ENCODE data around the gene CCT6B. TPM values are rescaled to one million over a fixed set of nuclear protein-coding genes. Genes with fewer than 3 reads are reported as not detected.
A peak's percentile ranks its signal among the peaks of the same experiment; 100 is the strongest.
"Not testable (repeated sequence)": the region's sequence is repeated elsewhere in the genome, so short reads cannot be mapped to it uniquely, and the experiment has no call there.

The CCT6B gene
- total RNA-seq, 5 donors from 2014 or later (not counting 1 experiment from before 2014, with no cell fraction given): 1.3 to 3.2 (median 2.4) TPM

DNA sequence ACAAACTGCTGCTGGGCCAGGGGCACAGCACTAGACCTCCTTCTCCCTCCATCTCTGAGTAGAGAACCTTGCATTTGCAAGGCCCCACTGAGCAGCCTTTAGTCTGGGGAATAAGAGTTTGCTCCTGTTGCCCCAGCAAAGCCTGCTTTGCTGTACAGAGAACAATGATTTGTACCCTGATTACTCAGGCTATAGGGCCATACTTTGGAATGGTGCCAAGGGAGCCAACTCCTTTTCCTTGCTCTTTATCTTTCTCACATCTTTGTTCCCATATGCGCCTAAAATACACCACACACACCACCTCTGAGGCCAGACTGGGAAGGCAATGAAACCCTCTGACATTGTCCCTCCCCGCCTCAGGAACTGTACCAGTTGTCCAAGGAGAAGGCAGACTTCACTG is 40.3 kb upstream of the CCT6B start:
- Mint-ChIP-seq H3K36me3 (peaks cover 27% of the 10 kb centered on the region), H3K27me3 (no peaks in the 10 kb centered on the region), H3K9me3 (no peaks in the 10 kb centered on the region), H3K4me1 (peaks cover 6 to 7% (median 6%) of the 10 kb centered on the region in 3 donors), H3K27ac (peak overlapping the region; percentile 58 to 83), H3K4me3 (no peak overlapping the region)
- H3K4me3 ChIP-seq (ENCODE audit: control insufficient read depth in 1 of 2, extremely low read depth in 1 of 2, low read length in 1 of 2): no peak overlapping the region
- WGBS (ENCODE audit: insufficient coverage): no CpG with 5 or more reads among the region's 2 CpGs
- no peaks in the 10 kb centered on the region for H3K9me3 ChIP-seq
- CTCF ChIA-PET: no interaction called here
- no peaks in the 10 kb centered on the region for H3K27me3 ChIP-seq (replicated peaks in 1 of 2; ENCODE audit: control insufficient read depth in 2 of 2, extremely low read depth in 1 of 2, insufficient read depth in 2 of 2, low read length in 1 of 2)
- H3K36me3 ChIP-seq (ENCODE audit: control insufficient read depth in 2 of 2, extremely low read depth in 1 of 2, insufficient read depth in 1 of 2, low read length in 1 of 2): peaks cover 11 to 52% of the 10 kb centered on the region in 2 donors
- ATAC-seq (replicated peaks in 1 of 4) (no peak), DNase-seq (no peak)
- POLR2A ChIA-PET: no interaction called here
- H3K27ac ChIP-seq (ENCODE audit: low read length): no peak overlapping the region
- peaks cover 0 to 8% of the 10 kb centered on the region in 2 experiments for H3K4me1 ChIP-seq (ENCODE audit: control insufficient read depth in 1 of 2, extremely low read depth in 1 of 2, insufficient read depth in 2 of 2, low read length in 2 of 2)

DNA sequence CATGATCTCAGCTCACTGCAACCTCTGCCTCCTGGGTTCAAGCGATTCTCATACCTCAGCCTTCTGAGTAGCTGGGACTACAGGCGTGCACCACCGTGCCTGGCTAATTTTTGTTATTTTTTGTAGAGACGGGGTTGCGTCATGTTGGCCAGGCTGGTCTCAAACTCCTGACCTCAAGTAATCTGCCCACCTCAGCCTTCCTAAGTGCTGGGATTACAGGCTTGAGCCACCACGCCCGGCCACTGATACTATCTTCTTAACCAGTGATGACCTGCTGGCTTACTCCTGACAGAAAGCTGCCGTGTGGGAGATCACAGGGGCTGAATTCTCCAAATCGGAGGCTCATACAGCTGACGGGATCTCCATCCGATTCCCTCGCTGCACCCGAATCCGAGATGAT is 39.7 kb upstream of the CCT6B start:
- H3K27me3 Mint-ChIP-seq; H3K27ac ChIP-seq (ENCODE audit: low read length); H3K27me3 ChIP-seq (replicated peaks in 1 of 2; ENCODE audit: control insufficient read depth in 2 of 2, extremely low read depth in 1 of 2, insufficient read depth in 2 of 2, low read length in 1 of 2); H3K4me1 ChIP-seq (ENCODE audit: control insufficient read depth in 1 of 2, extremely low read depth in 1 of 2, insufficient read depth in 2 of 2, low read length in 2 of 2); ATAC-seq (replicated peaks in 1 of 4); H3K4me1 Mint-ChIP-seq; H3K9me3 ChIP-seq; POLR2A ChIA-PET; H3K4me3 Mint-ChIP-seq; H3K4me3 ChIP-seq (ENCODE audit: control insufficient read depth in 1 of 2, extremely low read depth in 1 of 2, low read length in 1 of 2); DNase-seq; H3K9me3 Mint-ChIP-seq: not testable (repeated sequence)
- WGBS (ENCODE audit: insufficient coverage): 97% methylated on average over 9 of the region's 14 CpGs
- H3K36me3 Mint-ChIP-seq: peaks cover 31% of the 10 kb centered on the region
- H3K27ac Mint-ChIP-seq: peak overlapping the region; percentile 58 to 83
- H3K36me3 ChIP-seq (ENCODE audit: control insufficient read depth in 2 of 2, extremely low read depth in 1 of 2, insufficient read depth in 1 of 2, low read length in 1 of 2): peaks cover 11 to 58% of the 10 kb centered on the region in 2 donors
- CTCF ChIA-PET: interaction anchor here in 1 of 2 donors (0.7 to 2.6 kb wide), 2 partner anchors 74 to 118 kb away, joined by 3 to 14 read pairs; partner anchors contain the start of gene RAD51D

DNA sequence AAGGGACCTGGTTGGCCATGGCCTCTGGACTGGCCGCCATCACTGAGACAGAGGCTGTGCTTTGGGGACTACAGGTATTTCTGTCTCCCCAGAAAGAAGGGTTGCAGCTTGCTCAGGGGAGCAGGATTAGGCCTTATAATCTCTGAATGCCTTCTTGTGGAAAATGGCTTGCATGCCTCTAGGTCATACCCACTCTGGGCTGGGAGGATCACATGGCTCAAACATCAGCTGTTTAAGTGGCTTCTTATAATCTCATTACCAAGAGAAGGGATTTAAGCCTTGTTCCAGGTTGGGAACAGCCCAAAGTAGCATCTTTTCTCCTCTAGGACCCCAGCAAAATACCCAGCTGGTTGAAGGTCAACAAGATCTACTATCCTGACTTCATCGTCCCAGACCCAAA is 38.2 kb upstream of the CCT6B start:
- WGBS (ENCODE audit: insufficient coverage): 94% methylated on average over 2 of the region's 2 CpGs
- peaks cover 34% of the 10 kb centered on the region for H3K36me3 Mint-ChIP-seq
- POLR2A ChIA-PET: no interaction called here

DNA sequence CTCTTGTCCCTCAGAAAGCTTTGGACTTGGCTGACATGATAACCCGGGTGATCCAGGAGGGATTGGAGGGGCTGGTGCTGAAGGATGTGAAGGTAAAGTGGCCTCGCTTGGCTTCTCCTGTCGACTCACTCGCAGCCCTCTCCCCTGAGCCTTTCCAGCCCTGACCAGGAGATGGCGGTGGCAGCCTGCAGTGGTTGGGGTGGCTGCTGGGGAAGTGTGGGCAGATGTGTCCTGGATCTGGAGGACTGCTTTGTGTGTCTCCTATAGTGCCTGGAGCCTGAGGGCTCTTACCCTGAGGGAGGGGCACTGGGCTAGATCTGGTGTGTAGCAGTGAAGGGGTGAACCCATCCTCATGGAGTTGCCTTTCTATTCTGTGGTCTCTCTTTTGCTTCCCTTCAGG is 36.9 kb upstream of the CCT6B start:
- Histone ChIP-seq H3K36me3 (ENCODE audit: control insufficient read depth in 2 of 2, extremely low read depth in 1 of 2, insufficient read depth in 1 of 2, low read length in 1 of 2) (peaks cover 11 to 74% of the 10 kb centered on the region in 2 donors), H3K27ac (ENCODE audit: low read length) (no peak overlapping the region), H3K4me1 (ENCODE audit: control insufficient read depth in 1 of 2, extremely low read depth in 1 of 2, insufficient read depth in 2 of 2, low read length in 2 of 2) (peaks cover 0 to 8% of the 10 kb centered on the region in 2 experiments), H3K27me3 (replicated peaks in 1 of 2; ENCODE audit: control insufficient read depth in 2 of 2, extremely low read depth in 1 of 2, insufficient read depth in 2 of 2, low read length in 1 of 2) (no peaks in the 10 kb centered on the region), H3K9me3 (no peaks in the 10 kb centered on the region), H3K4me3 (ENCODE audit: control insufficient read depth in 1 of 2, extremely low read depth in 1 of 2, low read length in 1 of 2) (no peak overlapping the region)
- peak; percentile 88 to 94 (median 92) for ATAC-seq (replicated peaks in 1 of 4)
- Mint-ChIP-seq H3K4me1 (peaks cover 6 to 7% (median 6%) of the 10 kb centered on the region in 3 donors), H3K27me3 (no peaks in the 10 kb centered on the region), H3K36me3 (peaks cover 42% of the 10 kb centered on the region), H3K27ac (peak overlapping the region; percentile 68 to 89), H3K4me3 (no peak overlapping the region), H3K9me3 (no peaks in the 10 kb centered on the region)
- 20% methylated on average over 1 of the region's 5 CpGs for WGBS (ENCODE audit: insufficient coverage)
- ChIA-PET POLR2A (no interaction called here), CTCF (interaction anchor here in 1 of 2 donors (1.5 to 2.6 kb wide), 2 partner anchors 66 to 121 kb away, joined by 5 to 14 read pairs; partner anchors contain the start of genes RAD51D and RFFL)
- peak; percentile 48 to 84 (median 72) for DNase-seq

More for the DNA sequence above, 38.2 kb upstream of the CCT6B start:
- peaks cover 0 to 8% of the 10 kb centered on the region in 2 experiments for H3K4me1 ChIP-seq (ENCODE audit: control insufficient read depth in 1 of 2, extremely low read depth in 1 of 2, insufficient read depth in 2 of 2, low read length in 2 of 2)
- no peaks in the 10 kb centered on the region for H3K27me3 ChIP-seq (replicated peaks in 1 of 2; ENCODE audit: control insufficient read depth in 2 of 2, extremely low read depth in 1 of 2, insufficient read depth in 2 of 2, low read length in 1 of 2)
- peaks cover 7 to 69% of the 10 kb centered on the region in 2 donors for H3K36me3 ChIP-seq (ENCODE audit: control insufficient read depth in 2 of 2, extremely low read depth in 1 of 2, insufficient read depth in 1 of 2, low read length in 1 of 2)
- Mint-ChIP-seq H3K9me3 (no peaks in the 10 kb centered on the region), H3K27me3 (no peaks in the 10 kb centered on the region), H3K4me3 (no peak overlapping the region), H3K27ac (peak overlapping the region in 1 of 2 donors; percentile 64), H3K4me1 (peaks cover 6 to 7% (median 6%) of the 10 kb centered on the region in 3 donors)
- H3K4me3 ChIP-seq (ENCODE audit: control insufficient read depth in 1 of 2, extremely low read depth in 1 of 2, low read length in 1 of 2): no peak overlapping the region
- ATAC-seq (replicated peaks in 1 of 4) (no peak), DNase-seq (no peak)
- no peak overlapping the region for H3K27ac ChIP-seq (ENCODE audit: low read length)
- CTCF ChIA-PET: interaction anchor here (0.5 to 2.6 kb wide), 9 partner anchors 9 to 122 kb away, joined by 3 to 14 read pairs (median 3); partner anchors contain the start of genes FNDC8 (in 1 of the 2), RAD51D (in 1 of the 2) and RFFL (in 1 of the 2)
- H3K9me3 ChIP-seq: no peaks in the 10 kb centered on the region

- Histone ChIP-seq H3K27ac (ENCODE audit: low read length) (no peak overlapping the region), H3K9me3 (no peaks in the 10 kb centered on the region), H3K4me1 (ENCODE audit: control insufficient read depth in 1 of 2, extremely low read depth in 1 of 2, insufficient read depth in 2 of 2, low read length in 2 of 2) (peaks cover 0 to 8% of the 10 kb centered on the region in 2 experiments), H3K27me3 (replicated peaks in 1 of 2; ENCODE audit: control insufficient read depth in 2 of 2, extremely low read depth in 1 of 2, insufficient read depth in 2 of 2, low read length in 1 of 2) (no peaks in the 10 kb centered on the region), H3K4me3 (ENCODE audit: control insufficient read depth in 1 of 2, extremely low read depth in 1 of 2, low read length in 1 of 2) (no peak overlapping the region), H3K36me3 (ENCODE audit: control insufficient read depth in 2 of 2, extremely low read depth in 1 of 2, insufficient read depth in 1 of 2, low read length in 1 of 2) (peaks cover 5 to 79% of the 10 kb centered on the region in 2 donors)
- CTCF ChIA-PET: interaction anchor here (0.9 to 1.2 kb wide), 2 partner anchors 92 to 121 kb away, joined by 3 read pairs; no protein-coding TSS in a partner anchor
- ATAC-seq (replicated peaks in 1 of 4): no peak
- Mint-ChIP-seq H3K9me3 (no peaks in the 10 kb centered on the region), H3K4me3 (no peak overlapping the region), H3K36me3 (peaks cover 44% of the 10 kb centered on the region), H3K27ac (peak overlapping the region; percentile 39 to 43), H3K27me3 (no peaks in the 10 kb centered on the region), H3K4me1 (peaks cover 6 to 7% (median 6%) of the 10 kb centered on the region in 3 donors)
- DNase-seq: no peak
- WGBS (ENCODE audit: insufficient coverage): 97% methylated on average over 9 of the region's 11 CpGs
- POLR2A ChIA-PET: no interaction called here
These were observed 36.1 kb upstream of the CCT6B start for GRCh38 chr17:34997355-34997862.

DNA sequence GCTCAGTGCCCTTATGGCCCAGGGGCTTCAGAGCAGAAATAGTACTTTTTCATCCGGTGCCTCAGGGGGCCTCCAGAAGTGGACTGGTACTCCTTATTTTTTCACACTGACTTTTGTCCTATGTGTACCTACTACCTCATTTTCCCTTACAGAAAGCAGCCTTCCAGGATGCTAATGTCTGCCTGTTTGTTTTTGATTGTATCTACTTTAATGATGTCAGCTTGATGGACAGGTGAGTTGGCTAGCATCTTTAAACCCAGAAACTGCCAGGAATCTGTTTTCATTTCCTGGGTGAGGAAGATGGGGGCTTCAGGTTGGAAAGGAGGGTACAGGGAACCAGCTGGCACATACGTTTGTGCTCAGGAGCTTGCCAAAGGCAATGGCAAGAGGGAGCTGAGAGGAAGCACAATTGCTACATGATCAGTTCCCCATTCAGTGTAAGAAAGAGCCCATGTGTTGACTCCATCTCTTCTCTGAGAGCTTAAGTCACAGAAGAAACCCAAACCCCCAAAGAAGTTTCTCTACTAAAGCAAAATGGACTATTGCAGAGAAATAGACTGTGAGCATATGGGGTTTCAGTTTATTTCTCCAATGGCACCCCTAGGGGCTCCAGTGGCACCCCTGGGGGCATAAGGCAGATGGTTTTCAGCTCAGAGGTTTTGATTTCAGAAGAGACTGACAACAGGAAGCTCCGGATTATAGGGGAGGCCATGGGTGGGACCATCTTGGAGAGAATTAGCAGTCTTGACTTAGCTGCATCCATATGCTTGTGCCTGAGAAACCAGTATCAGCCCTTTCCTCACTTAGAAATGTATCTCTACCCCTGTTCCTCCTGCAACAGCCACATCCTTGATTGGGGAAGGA is 35.4 kb upstream of the CCT6B start:
- Mint-ChIP-seq H3K9me3 (no peaks in the 10 kb centered on the region), H3K27me3 (no peaks in the 10 kb centered on the region), H3K27ac (peak overlapping the region in 1 of 2 donors; percentile 16), H3K36me3 (peaks cover 46% of the 10 kb centered on the region), H3K4me3 (no peak overlapping the region), H3K4me1 (peaks cover 6 to 7% (median 6%) of the 10 kb centered on the region in 3 donors)
- DNase-seq: no peak
- ATAC-seq (replicated peaks in 1 of 4): no peak
- peaks cover 9 to 80% of the 10 kb centered on the region in 2 donors for H3K36me3 ChIP-seq (ENCODE audit: control insufficient read depth in 2 of 2, extremely low read depth in 1 of 2, insufficient read depth in 1 of 2, low read length in 1 of 2)
- H3K27ac ChIP-seq (ENCODE audit: low read length): no peak overlapping the region
- H3K4me3 ChIP-seq (ENCODE audit: control insufficient read depth in 1 of 2, extremely low read depth in 1 of 2, low read length in 1 of 2): no peak overlapping the region
- H3K9me3 ChIP-seq: no peaks in the 10 kb centered on the region
- no peaks in the 10 kb centered on the region for H3K27me3 ChIP-seq (replicated peaks in 1 of 2; ENCODE audit: control insufficient read depth in 2 of 2, extremely low read depth in 1 of 2, insufficient read depth in 2 of 2, low read length in 1 of 2)
- WGBS (ENCODE audit: insufficient coverage): 100% methylated on average over 2 of the region's 3 CpGs
- POLR2A ChIA-PET: interaction anchor here in 1 of 2 donors (1.1 kb wide), 1 partner anchor 14 kb away, joined by 3 read pairs; no protein-coding TSS in a partner anchor
- peaks cover 0 to 8% of the 10 kb centered on the region in 2 experiments for H3K4me1 ChIP-seq (ENCODE audit: control insufficient read depth in 1 of 2, extremely low read depth in 1 of 2, insufficient read depth in 2 of 2, low read length in 2 of 2)
- CTCF ChIA-PET: interaction anchor here (0.6 to 1.2 kb wide), 4 partner anchors 93 to 265 kb away, joined by 3 read pairs; no protein-coding TSS in a partner anchor
